Measurements from ENCODE around the gene CELSR2.
"Not testable (repeated sequence)": the region's sequence is repeated elsewhere in the genome, so short reads cannot be mapped to it uniquely, and the experiment has no call there.

CELSR2 gene

GRCh38 chr1:109282952-109283747 is 33.8 kb downstream of the CELSR2 start, which contains the start of gene PSRC1:
Gene PSRC1 (minus strand): TSS chr1:109283145.
- Histone ChIP-seq H3K79me2 (ENCODE audit: control insufficient read depth, low read length) (peaks cover 10% of the 10 kb centered on the region), H3K27me3 (ENCODE audit: control insufficient read depth, low read length) (no peaks in the 10 kb centered on the region), H3F3A (ENCODE audit: control insufficient read depth, insufficient read depth) (no peaks in the 10 kb centered on the region), H3K4me1 (ENCODE audit: control insufficient read depth, low read length) (peaks cover 19% of the 10 kb centered on the region), H4K20me1 (ENCODE audit: control insufficient read depth, insufficient read depth, low read depth, low read length) (no peaks in the 10 kb centered on the region), H3K9me3 (ENCODE audit: control insufficient read depth, insufficient read depth, low read length) (no peaks in the 10 kb centered on the region), H3K27ac (ENCODE audit: low read depth, low read length) (peak within 1 kb of the TSS; percentile 56), H3K9me2 (replicated peaks; ENCODE audit: control insufficient read depth, low read length) (no peaks in the 10 kb centered on the region), H3K4me3 (ENCODE audit: low read length) (peak within 1 kb of the TSS; percentile 93), H3K36me3 (ENCODE audit: control insufficient read depth, low read length) (peaks cover 14% of the 10 kb centered on the region), H3K4me2 (ENCODE audit: low read length) (peak within 1 kb of the TSS; percentile 77)
- TF ChIP-seq EZH2phosphoT487 (IDR thresholded peaks at IDR 0.05; ENCODE audit: borderline replicate concordance, low read length) (no peak), CTCF (IDR thresholded peaks at IDR 0.05; ENCODE audit: low read depth, low read length, poor library complexity, severe bottlenecking) (peak; percentile 42)

GRCh38 chr1:109283748-109284600 is 34.6 kb downstream of the CELSR2 start:
- peaks cover 19% of the 10 kb centered on the region for H3K4me1 ChIP-seq (ENCODE audit: control insufficient read depth, low read length)
- peak overlapping the region; percentile 93 for H3K4me3 ChIP-seq (ENCODE audit: low read length)
- no peaks in the 10 kb centered on the region for H3K9me3 ChIP-seq (ENCODE audit: control insufficient read depth, insufficient read depth, low read length)
- peaks cover 10% of the 10 kb centered on the region for H3K79me2 ChIP-seq (ENCODE audit: control insufficient read depth, low read length)
- peak overlapping the region; percentile 56 for H3K27ac ChIP-seq (ENCODE audit: low read depth, low read length)
- H3K36me3 ChIP-seq (ENCODE audit: control insufficient read depth, low read length) = peaks cover 14% of the 10 kb centered on the region
- H3K9me2 ChIP-seq (replicated peaks; ENCODE audit: control insufficient read depth, low read length) = no peaks in the 10 kb centered on the region
- TF ChIP-seq CTCF (IDR thresholded peaks at IDR 0.05; ENCODE audit: low read depth, low read length, poor library complexity, severe bottlenecking) (no peak), EZH2phosphoT487 (IDR thresholded peaks at IDR 0.05; ENCODE audit: borderline replicate concordance, low read length) (no peak)
- H3F3A ChIP-seq (ENCODE audit: control insufficient read depth, insufficient read depth) = no peaks in the 10 kb centered on the region
- H4K20me1 ChIP-seq (ENCODE audit: control insufficient read depth, insufficient read depth, low read depth, low read length) = no peaks in the 10 kb centered on the region
- no peaks in the 10 kb centered on the region for H3K27me3 ChIP-seq (ENCODE audit: control insufficient read depth, low read length)
- peak overlapping the region; percentile 77 for H3K4me2 ChIP-seq (ENCODE audit: low read length)

- H3F3A ChIP-seq (ENCODE audit: control insufficient read depth, insufficient read depth); H3K27ac ChIP-seq (ENCODE audit: low read depth, low read length); H4K20me1 ChIP-seq (ENCODE audit: control insufficient read depth, insufficient read depth, low read depth, low read length); H3K9me2 ChIP-seq (replicated peaks; ENCODE audit: control insufficient read depth, low read length); H3K27me3 ChIP-seq (ENCODE audit: control insufficient read depth, low read length); H3K36me3 ChIP-seq (ENCODE audit: control insufficient read depth, low read length); H3K9me3 ChIP-seq (ENCODE audit: control insufficient read depth, insufficient read depth, low read length); H3K4me3 ChIP-seq (ENCODE audit: low read length); H3K4me2 ChIP-seq (ENCODE audit: low read length): not testable (repeated sequence)
- H3K4me1 ChIP-seq (ENCODE audit: control insufficient read depth, low read length) = peaks cover 27% of the 10 kb centered on the region
- peaks cover 10% of the 10 kb centered on the region for H3K79me2 ChIP-seq (ENCODE audit: control insufficient read depth, low read length)
Measured at GRCh38 chr1:109286762-109287161, 37.4 kb downstream of the CELSR2 start.
